Activated CD4-positive, alpha-beta T cell treated with anti-CD3 and anti-CD28 coated beads, Interleukin-2, Interleukin-4, amounts not matched to agents 100 ng/mL and 50 ng/mL, durations not matched to agents 16 hours and 8 hours (primary cell): ENCODE measurements around the gene TNFRSF8.

Source experiments
- DNase-seq: peaks from one replicate; pipeline ENCODE4 v3.0.0-alpha.2; 2020; ENCODE audit warnings: low spot score

Gene TNFRSF8

DNA sequence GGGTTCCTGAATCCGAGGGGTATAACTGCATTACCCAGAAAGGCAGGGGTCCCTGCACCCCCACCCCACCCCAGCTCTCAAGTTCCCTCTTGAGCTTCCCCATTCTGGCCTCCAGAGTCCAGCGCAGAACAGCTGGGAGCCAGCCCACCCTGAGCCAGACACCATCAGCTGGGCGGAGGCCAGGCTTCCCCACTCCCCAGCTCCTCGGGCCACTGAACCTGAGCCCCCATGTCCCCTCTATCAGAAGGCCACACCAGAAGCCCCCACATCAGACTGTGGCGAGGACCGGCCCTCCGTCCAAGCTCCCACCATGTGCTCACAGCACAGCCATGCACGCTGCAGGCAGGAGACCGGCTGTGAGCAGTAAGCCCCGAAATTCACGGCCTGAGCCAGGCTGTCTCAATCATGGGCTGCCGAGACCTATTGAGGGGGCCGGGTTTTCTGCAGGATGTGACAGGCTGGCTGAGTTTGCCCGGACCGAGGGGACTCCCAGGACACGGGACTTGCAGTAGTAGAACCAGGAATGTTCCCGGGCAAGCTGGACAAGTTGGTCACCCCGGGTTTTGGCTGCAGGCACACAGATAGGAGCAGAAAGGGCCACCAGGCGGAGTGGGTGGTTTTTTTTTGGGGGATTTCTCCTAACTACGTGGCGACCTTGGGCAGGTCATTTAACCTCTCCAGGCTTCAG, 78.2 kb downstream of the TNFRSF8 start:
- DNase-seq, result no peak

DNA sequence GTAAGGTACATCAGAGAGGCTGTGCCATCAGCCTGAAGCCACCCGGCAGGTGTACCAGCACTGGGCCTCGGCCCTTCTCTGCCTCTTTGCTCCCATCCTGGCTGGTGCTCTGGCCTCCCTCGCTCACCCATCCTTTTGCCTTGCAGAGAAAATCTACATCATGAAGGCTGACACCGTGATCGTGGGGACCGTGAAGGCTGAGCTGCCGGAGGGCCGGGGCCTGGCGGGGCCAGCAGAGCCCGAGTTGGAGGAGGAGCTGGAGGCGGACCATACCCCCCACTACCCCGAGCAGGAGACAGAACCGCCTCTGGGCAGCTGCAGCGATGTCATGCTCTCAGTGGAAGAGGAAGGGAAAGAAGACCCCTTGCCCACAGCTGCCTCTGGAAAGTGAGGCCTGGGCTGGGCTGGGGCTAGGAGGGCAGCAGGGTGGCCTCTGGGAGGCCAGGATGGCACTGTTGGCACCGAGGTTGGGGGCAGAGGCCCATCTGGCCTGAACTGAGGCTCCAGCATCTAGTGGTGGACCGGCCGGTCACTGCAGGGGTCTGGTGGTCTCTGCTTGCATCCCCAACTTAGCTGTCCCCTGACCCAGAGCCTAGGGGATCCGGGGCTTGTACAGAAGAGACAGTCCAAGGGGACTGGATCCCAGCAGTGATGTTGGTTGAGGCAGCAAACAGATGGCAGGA, 79.2 kb downstream of the TNFRSF8 start:
- DNase-seq, result no peak

DNA sequence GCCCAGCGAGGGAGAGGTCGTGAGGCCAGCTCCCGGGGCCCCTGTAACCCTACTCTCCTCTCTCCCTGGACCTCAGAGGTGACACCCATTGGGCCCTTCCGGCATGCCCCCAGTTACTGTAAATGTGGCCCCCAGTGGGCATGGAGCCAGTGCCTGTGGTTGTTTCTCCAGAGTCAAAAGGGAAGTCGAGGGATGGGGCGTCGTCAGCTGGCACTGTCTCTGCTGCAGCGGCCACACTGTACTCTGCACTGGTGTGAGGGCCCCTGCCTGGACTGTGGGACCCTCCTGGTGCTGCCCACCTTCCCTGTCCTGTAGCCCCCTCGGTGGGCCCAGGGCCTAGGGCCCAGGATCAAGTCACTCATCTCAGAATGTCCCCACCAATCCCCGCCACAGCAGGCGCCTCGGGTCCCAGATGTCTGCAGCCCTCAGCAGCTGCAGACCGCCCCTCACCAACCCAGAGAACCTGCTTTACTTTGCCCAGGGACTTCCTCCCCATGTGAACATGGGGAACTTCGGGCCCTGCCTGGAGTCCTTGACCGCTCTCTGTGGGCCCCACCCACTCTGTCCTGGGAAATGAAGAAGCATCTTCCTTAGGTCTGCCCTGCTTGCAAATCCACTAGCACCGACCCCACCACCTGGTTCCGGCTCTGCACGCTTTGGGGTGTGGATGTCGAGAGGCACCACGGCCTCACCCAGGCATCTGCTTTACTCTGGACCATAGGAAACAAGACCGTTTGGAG, 80.0 kb downstream of the TNFRSF8 start:
- no peak for DNase-seq

DNA sequence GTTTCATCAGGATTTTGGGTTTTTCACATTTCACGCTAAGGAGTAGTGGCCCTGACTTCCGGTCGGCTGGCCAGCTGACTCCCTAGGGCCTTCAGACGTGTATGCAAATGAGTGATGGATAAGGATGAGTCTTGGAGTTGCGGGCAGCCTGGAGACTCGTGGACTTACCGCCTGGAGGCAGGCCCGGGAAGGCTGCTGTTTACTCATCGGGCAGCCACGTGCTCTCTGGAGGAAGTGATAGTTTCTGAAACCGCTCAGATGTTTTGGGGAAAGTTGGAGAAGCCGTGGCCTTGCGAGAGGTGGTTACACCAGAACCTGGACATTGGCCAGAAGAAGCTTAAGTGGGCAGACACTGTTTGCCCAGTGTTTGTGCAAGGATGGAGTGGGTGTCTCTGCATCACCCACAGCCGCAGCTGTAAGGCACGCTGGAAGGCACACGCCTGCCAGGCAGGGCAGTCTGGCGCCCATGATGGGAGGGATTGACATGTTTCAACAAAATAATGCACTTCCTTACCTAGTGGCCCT, 80.6 kb downstream of the TNFRSF8 start:
- DNase-seq, result no peak

DNA sequence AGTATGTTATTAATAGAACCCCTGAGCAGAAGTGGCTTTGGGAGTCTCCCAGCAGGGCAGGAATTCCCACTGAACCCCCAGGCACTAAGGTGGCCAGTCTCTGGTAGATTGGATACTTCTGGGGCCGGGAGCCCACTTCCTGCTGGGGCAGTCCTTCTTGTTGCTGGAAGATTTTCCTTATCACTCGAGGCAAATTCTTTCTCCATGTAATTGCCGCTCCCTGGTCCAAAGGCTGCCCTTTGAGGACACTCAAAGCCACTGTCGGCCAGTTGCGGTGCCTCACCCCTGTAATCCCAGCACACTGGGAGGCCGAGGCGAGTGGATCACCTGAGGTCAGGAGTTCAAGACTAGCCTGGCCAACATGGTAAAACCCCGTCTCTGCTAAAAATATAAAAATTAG, 81.1 kb downstream of the TNFRSF8 start:
- DNase-seq, result no peak

DNA sequence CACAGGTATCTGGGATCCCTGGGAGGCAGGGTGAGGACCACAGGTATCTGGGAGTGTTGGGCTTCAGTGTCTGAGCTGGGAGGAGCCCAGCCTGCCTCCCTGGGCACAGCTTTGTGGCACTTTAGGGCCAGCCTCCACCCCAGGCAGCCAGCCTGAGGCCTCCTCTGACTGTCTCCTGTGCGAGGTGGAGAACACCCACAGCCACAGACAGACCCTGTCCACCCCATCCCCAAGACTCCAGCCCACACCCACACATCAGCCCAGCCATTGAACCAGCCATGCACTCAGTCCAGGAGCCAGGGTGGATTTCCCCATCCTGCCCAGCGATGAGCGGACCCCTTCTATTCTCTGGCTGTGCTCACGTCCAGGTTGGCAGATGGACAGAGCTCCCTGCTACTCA, 81.9 kb downstream of the TNFRSF8 start:
- no peak for DNase-seq

DNA sequence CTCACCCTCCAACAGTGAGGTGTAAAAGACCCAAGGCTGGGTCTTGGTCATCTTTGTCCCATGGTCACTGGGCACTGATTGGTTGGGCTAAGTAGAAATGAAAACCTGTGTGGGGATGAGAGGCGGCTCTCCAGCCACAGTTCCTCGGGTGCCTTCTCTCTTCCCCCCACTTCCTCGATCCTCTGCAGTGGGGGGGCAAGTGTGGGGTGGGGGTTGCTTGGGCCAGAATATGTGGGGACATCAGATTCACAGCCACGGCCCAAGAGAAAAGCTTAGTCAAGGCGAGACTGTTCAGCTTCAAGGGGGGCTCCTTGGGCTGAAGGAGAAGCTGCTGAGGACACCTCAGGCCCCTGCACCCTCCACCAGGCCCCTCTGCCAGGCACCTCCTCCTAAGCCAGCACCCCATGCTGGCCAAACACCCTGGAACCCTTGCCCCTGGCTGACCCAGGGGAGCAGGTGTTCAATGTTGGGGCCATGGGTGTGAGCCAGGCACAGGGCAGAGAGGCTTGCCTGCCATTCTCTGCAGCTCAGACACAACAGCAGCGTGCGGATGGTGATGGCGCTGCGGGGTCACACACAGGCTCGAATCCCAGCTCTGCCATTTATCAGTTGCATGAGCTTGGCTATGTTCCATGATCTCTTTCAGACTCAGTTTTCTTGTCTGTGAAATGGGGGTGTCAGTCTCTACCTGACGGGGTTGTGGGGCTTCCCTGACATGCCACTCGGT, 82.7 kb downstream of the TNFRSF8 start:
- DNase-seq, result no peak

DNA sequence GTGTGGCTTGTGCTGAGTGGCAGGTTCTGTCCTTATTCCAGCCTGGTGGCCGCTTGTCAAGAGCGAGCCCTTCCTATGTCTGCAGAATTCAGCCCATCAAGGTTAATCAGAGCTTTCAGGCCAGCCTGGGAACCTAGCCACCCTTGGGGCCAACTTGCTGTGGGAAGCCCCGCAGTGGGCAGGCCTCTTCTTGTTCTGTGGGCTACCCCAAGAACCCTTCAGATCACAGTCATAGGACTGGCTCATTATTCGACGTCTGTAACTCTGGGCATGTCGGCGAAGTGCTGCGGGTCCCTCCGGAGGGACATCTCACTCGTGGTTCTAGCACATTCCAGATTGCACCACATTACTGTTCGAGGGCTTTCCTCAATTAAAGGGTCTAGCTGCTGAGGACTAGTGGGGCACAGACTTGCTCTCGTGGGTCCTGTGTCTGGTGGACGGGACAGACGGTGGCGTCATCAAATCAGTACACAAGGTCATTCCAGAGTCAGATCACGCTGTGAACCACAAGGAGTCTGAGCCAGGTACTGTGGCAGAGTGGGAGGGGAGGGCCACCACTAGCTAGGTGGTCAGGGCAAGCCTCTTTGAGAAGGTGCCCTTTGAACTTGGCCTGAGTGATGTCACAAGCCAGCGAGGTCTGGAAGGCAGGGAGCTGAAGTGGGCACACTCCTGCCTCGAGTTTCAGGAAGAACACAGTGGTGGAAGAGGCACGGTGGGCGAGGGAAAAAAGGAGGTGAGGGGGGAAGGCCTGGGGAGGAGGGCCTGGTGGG, 83.4 kb downstream of the TNFRSF8 start:
- DNase-seq, result no peak

DNA sequence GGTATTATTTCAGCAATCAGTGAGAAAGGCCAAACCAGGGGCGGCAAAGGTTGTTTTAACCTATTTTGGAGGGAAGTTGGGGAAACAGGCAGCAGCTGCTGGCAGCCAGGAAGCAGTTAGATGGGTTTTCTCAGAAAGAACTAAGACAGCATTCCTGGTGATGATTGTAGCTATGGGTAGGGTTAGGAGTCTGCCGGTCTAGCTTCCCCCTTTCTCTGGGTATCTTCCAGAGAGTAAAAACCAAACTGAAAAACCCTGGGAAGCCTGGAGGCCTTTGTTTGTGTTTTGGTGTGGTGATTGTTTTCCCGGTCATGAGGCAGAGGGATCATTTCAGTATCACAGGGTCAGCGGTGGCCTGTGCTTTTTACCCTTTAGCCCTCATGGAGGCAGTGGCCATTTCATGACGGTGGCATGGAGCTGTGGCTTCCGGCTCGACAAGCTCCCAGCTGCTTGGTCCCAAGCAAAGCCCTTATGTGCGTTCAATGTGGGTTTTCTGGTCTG, 84.1 kb downstream of the TNFRSF8 start:
- DNase-seq, result no peak

DNA sequence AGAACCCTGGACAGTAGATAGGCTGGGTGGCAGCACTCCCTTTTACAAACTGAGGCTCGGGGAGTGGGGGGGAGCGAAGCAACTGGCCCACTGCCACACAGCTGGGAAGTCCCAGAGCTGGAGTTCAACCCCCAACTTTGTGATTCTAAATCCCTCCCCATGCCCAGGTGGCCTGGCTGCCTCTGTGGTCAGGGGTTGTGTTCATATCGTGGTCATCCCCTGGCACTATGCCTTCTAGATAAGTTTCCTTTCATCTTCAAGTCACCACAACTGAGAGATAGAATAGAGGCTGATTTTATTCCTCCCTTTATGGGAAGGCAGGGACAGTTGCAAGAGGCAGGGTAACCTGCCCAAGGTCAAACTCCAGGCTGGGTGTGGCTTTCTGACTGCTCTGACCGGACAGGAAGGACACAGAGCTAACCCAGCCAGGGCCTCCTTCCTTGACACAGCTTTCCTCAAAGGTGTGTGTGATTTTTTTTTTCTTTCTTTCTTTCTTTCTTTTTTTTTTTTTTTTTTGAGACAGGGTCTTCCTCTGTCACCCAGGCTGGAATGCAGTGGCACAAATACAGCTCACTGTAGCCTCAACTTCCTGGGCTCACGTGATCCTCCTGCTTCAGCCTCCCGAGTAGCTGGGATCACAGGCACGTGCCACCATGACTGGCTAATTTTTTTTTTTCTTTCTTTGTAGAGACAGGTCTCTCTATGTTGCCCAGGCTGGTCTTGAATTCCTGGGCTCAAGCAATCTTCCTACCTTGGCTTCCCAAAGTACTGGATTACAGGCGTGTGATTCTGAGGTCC, 85.3 kb downstream of the TNFRSF8 start:
- no peak for DNase-seq

DNA sequence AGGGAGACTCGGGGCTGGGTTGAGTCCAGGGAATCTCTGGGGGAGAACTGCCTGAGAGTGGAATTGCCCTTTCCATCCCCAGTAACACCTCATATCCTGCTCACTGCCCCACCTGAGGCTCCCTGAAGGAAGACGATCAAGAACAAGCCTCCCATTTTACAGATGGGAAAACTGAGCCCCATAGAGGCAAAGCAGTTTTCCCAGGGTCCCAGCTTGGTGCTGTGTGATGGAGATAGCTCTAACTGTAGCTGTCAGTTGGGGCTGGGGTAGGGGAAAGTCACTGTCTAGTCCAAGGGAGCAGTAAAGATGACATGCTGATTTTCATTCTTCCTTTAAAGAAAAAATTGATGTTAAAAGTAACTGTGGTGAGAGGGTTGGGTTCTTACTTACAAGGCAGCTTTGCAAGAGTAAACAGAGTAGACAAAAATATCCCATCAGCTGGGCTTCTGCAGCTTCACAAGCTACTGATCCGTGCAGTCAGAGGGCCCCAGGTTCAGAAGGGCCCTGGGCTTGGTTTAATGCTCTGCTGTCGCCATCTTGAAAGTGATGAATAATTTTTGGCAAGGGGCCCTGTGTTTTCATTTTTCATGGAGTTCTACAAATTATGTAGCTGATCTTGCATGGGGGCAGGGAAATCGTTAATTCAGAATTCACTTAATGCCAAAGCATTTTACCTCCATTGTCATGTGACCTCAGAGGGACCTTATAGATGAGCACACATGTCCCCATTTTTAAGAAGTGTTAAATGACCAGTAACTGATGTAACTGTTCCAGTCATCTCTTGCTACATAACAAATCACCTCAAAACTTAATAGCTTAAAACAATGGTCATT, 86.1 kb downstream of the TNFRSF8 start:
- no peak for DNase-seq

DNA sequence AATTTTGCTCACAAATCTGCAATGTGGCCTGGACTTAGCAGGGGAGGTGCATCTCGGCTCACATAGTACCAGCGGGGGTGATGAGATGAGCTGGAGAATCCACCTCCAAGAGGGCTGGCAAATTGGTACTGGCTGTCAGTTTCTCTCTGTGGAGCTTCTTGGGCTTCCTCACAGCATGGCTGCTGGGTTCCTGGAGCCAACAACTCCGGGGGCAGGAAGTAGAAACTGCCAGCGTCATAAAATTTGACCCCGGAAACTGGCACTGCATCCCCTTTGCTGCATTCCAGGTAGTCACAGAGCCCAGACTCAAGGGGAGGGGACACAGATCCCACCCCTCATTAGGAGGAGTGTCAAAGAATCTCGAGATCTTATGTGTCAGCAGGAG, 86.7 kb downstream of the TNFRSF8 start:
- DNase-seq, result no peak

DNA sequence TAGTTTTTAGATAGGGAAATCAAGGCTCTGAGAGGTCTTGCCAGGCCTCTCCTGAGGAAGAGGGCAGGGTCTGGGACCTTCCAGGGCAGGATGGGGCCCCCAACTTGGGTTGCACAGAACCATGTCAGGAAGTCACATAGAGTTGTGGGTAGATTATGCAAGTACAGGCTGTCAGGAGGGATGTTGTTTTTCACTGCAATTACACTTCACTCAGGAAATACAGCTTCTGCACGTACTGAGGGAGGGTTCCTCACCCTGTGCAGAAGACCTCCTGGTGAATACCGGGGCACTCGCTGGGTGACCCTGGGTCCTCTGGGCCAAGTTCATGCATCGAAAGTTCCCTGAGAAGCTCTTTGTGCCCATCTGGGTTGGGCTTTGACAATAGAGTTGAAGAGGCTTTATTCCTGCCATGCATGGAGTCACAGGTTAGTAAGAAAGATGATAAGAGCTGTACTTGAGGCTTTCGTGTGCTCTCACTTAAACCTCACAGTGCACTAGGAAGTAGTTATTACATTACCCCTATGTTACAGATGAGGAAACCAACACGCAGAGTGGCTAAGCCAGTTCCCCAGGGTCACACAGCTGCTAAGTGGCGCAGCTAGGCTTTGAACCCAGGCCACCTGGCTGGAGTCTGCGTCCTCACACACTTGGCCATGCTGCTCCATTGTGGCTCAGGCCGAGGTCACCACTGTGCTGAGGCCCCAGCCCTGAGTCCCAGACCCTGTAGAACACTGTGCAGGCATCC, 87.5 kb downstream of the TNFRSF8 start:
- peak; percentile 59 for DNase-seq

DNA sequence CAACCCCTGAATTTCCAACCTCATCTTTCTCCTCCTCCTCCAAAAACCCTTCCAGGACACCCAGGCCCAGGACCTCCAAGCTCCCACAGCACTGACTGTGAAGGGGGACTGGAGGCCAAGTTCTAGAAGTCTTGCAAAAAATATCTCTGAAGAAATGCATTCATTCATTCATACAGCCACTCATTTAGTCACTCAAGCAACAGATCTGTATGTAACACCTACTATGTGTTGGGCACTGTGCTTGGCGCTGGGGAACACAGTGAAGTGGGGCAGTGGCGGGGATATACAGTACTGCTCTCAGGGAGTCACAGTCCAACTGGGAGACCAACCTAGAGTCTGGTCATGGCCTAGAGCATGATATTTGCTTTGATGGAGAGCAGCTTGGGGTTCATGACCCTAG, 88.4 kb downstream of the TNFRSF8 start:
- no peak for DNase-seq

DNA sequence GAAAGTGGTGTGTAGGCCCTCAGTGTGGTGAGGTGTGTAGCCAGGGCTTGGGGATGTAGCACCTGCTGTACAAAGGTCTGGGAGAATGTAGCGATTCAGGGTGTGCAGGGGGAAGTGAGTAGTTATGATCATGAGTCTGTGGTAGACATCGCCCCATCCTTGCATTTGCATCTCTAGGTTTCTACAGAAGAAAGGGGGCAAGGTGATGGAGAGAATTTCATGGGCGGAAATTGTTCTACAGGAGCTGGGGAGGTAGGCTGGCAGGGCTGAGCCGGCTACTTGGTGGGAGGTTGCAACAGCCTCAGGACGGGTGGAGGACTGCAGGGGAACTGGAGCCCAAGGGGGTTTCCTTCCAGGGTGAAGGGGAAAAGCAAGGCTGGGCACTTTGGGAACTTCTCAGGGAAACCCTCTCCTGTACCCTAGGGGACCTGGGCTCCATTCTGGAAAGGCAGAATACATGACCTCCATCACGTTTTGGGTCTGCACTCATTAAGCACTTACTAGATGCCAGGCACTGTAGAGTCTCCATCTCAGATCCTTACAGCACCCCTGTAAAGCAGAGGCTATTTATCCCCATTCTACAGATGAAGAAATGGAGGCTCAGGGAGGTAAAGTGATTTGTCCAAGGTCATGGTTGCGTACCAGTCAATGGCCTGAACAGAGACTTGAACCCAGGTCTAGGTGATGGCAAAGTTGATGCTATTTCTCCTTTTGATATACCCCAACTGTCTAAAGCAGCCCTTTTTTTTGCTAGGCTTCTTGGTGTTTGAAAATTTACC, 89.2 kb downstream of the TNFRSF8 start:
- DNase-seq, result no peak

DNA sequence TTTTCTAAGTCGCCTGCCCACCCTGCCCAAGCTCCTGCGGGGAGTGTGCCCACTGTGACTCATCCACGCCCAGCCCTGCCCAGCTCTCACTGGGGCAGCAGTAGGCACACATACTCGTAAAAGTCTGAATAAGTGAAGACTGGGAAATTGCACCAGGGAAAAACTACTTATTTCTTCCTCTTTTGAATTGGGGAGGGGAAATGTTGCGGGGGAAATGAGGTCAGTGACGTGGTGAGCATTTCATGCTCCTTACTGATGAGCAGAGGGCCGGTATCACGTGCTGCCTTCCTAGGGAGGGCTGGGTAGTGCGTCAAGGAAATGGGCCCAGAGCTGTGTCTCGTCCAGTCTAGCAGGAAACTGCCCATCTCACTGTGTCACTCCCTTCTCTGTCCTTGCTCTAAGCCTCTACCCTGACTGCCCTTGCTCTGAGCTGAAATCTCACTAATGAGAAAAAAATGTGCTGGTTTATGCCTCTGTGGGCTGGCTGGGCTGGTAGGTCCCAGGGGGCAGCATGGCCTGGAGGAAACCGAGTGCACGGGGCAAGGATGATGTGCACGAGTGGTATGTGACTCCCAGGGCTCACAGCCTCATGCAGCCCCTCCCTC, 90.2 kb downstream of the TNFRSF8 start:
- DNase-seq, result no peak

DNA sequence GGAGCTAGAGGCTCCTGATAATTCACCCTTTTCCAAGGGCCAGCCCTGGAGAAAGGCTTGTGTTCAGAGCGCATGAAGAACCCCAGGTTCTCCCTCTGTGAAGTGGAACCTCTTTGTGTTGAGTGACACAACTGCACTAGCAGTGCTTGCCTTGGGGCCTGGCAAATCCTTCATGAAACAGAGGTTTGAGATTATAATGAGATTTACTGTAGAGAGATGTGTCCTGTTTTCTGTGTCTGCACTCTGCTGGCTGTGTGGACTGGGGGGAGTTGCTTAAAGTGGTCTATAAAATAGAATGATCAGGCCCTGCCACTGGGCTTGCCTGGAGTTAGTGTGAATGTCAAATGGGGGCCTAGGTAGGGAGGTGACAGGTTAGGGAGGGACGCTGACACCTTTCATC, 92.2 kb downstream of the TNFRSF8 start:
- DNase-seq, result no peak
